PC-9 (cell line): ENCODE data around the gene INPP5A.

ENCODE experiments used
- EZH2 ChIP-seq: fragments of 200-600 bp; sonication (generic); IDR thresholded peaks from 2 replicates; pipeline ENCODE4 v1.8.0; 2017; ENCODE audit warnings: antibody characterized with exemption, low read depth
- TF ChIP-seq, protein P1 (sequence below): fragments of 200-600 bp; sonication (generic); conservative IDR thresholded peaks from 2 replicates; pipeline ENCODE4 v1.6.1; 2017; ENCODE audit warnings: mixed run types, antibody characterized with exemption, mild to moderate bottlenecking, moderate library complexity

DNA sequence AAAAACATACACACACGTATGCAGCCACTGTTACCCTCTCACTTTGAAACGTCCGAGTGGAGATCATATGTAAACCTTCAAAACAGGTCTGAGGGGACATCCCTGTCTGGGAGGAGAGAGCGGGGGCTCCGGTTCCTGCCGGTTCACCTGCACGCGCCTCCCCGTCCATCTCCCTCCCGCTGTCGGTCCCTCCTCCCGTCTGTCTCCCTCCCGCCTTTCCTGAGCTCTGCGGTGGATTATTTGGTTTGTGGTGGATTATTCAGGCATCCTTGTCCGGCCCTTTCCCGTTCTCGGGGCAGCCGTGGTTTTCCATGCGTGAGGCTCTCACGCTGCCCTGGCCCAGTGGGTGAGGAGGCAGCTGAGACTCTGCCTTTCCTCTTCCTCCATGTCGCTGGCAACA, 188.6 kb downstream of the INPP5A start:
- no peak for TF ChIP-seq EZH2
- TF ChIP-seq, protein P1, sequence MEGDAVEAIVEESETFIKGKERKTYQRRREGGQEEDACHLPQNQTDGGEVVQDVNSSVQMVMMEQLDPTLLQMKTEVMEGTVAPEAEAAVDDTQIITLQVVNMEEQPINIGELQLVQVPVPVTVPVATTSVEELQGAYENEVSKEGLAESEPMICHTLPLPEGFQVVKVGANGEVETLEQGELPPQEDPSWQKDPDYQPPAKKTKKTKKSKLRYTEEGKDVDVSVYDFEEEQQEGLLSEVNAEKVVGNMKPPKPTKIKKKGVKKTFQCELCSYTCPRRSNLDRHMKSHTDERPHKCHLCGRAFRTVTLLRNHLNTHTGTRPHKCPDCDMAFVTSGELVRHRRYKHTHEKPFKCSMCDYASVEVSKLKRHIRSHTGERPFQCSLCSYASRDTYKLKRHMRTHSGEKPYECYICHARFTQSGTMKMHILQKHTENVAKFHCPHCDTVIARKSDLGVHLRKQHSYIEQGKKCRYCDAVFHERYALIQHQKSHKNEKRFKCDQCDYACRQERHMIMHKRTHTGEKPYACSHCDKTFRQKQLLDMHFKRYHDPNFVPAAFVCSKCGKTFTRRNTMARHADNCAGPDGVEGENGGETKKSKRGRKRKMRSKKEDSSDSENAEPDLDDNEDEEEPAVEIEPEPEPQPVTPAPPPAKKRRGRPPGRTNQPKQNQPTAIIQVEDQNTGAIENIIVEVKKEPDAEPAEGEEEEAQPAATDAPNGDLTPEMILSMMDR: no peak
